ENCODE results near the gene ARHGAP26.

Gene ARHGAP26

GRCh38 chr5:143227301-143227700, 457.1 kb downstream of the ARHGAP26 start:
- no peak for DNase-seq (ENCODE audit: low read depth)

GRCh38 chr5:143228597-143229293, 458.6 kb downstream of the ARHGAP26 start:
- no peak for DNase-seq (ENCODE audit: low read depth)

GRCh38 chr5:143229426-143229895, 459.3 kb downstream of the ARHGAP26 start:
- no peak for DNase-seq (ENCODE audit: low read depth)

- DNase-seq (ENCODE audit: low read depth), result peak; percentile 71
Observed at GRCh38 chr5:143229896-143230675, 459.9 kb downstream of the ARHGAP26 start.

GRCh38 chr5:143230676-143230996, 460.5 kb downstream of the ARHGAP26 start:
- DNase-seq (ENCODE audit: low read depth), result no peak

- DNase-seq (ENCODE audit: low read depth), result no peak
Observed at GRCh38 chr5:143231416-143231815, 461.2 kb downstream of the ARHGAP26 start.

GRCh38 chr5:143231973-143232812, 462.0 kb downstream of the ARHGAP26 start:
- DNase-seq (ENCODE audit: low read depth), result no peak

GRCh38 chr5:143233031-143233430, 462.9 kb downstream of the ARHGAP26 start:
- peak; percentile 77 for DNase-seq (ENCODE audit: low read depth)

- no peak for DNase-seq (ENCODE audit: low read depth)
Observed at GRCh38 chr5:143234162-143234842, 464.1 kb downstream of the ARHGAP26 start.

GRCh38 chr5:143235423-143235822, 465.2 kb downstream of the ARHGAP26 start:
- DNase-seq (ENCODE audit: low read depth), result peak; percentile 71

- no peak for DNase-seq (ENCODE audit: low read depth)
Observed at GRCh38 chr5:143236682-143237081, 466.5 kb downstream of the ARHGAP26 start.

GRCh38 chr5:143237664-143238063, 467.5 kb downstream of the ARHGAP26 start:
- no peak for DNase-seq (ENCODE audit: low read depth)

GRCh38 chr5:143238620-143239019, 468.4 kb downstream of the ARHGAP26 start:
- DNase-seq (ENCODE audit: low read depth), result no peak

- DNase-seq (ENCODE audit: low read depth), result no peak
Observed at GRCh38 chr5:143239882-143240518, 469.8 kb downstream of the ARHGAP26 start.

GRCh38 chr5:143241892-143242291, 471.7 kb downstream of the ARHGAP26 start:
- DNase-seq (ENCODE audit: low read depth), result no peak

GRCh38 chr5:143243103-143243502, 472.9 kb downstream of the ARHGAP26 start:
- DNase-seq (ENCODE audit: low read depth), result no peak

- DNase-seq (ENCODE audit: low read depth), result peak; percentile 96
Observed at GRCh38 chr5:143244000-143244736, 474.0 kb downstream of the ARHGAP26 start.

GRCh38 chr5:143244990-143245389, 474.8 kb downstream of the ARHGAP26 start:
- DNase-seq (ENCODE audit: low read depth), result no peak

- DNase-seq (ENCODE audit: low read depth), result peak; percentile 80
Observed at GRCh38 chr5:143245929-143246561, 475.9 kb downstream of the ARHGAP26 start.

GRCh38 chr5:143247134-143247815, 477.1 kb downstream of the ARHGAP26 start:
- DNase-seq (ENCODE audit: low read depth), result no peak

All from fibroblast of gingiva (primary cell).